Endothelial cell (in vitro differentiated cells): ENCODE data around the gene TMC5. TPM values are rescaled to one million over a fixed set of nuclear protein-coding genes. Genes with fewer than 3 reads are reported as not detected.

Experiments
- DNase-seq: peaks from one replicate; pipeline ENCODE4 v3.0.0; 2021; ENCODE audit warnings: low spot score
- H3K27ac Mint-ChIP-seq: one replicate; pipeline ENCODE4 v1.8.0; 2021; ENCODE audit warnings: mixed read lengths, inconsistent platforms; ENCODE audit not compliant: unreplicated experiment
- H3K27me3 Mint-ChIP-seq: one replicate; pipeline ENCODE4 v1.8.0; 2021; ENCODE audit warnings: mild to moderate bottlenecking, moderate library complexity, mixed read lengths, inconsistent platforms; ENCODE audit not compliant: unreplicated experiment
- H3K36me3 Mint-ChIP-seq: one replicate; pipeline ENCODE4 v1.8.0; 2021; ENCODE audit warnings: mild to moderate bottlenecking, low read depth, mixed read lengths, inconsistent platforms; ENCODE audit not compliant: unreplicated experiment
- H3K4me1 Mint-ChIP-seq: one replicate; pipeline ENCODE4 v1.8.0; 2021; ENCODE audit warnings: mild to moderate bottlenecking, mixed read lengths, inconsistent platforms; ENCODE audit not compliant: unreplicated experiment
- H3K4me3 Mint-ChIP-seq: one replicate; pipeline ENCODE4 v1.8.0; 2021; ENCODE audit warnings: mild to moderate bottlenecking, mixed read lengths, inconsistent platforms; ENCODE audit not compliant: unreplicated experiment
- H3K9me3 Mint-ChIP-seq: one replicate; pipeline ENCODE4 v1.8.0; 2021; ENCODE audit warnings: mixed read lengths, inconsistent platforms; ENCODE audit not compliant: unreplicated experiment
- CTCF ChIP-seq: fragments of 200-600 bp; sonication (generic); IDR thresholded peaks from one replicate; pipeline ENCODE4 v1.5.0; 2021; ENCODE audit warnings: antibody characterized with exemption; ENCODE audit not compliant: unreplicated experiment
- total RNA-seq: library from RNA; stranded (reverse); fragmentation: NEBNext Ultra II Directional; extraction: Animal tissue kit (Norgen Biotek cat#: 25700); gene quantifications from one replicate; pipeline ENCODE4 v1.2.1, GENCODE V29; 2021; ENCODE audit not compliant: unreplicated experiment

Gene TMC5
- total RNA-seq, 1 donor from 2014 or later, result 0.69 TPM

GRCh38 chr16:19548144-19548543 is 130.5 kb downstream of the TMC5 start:
- Mint-ChIP-seq H3K9me3 (no peaks in the 10 kb centered on the region), H3K36me3 (peaks cover 11% of the 10 kb centered on the region)

More at GRCh38 chr16:19548144-19548543, 130.5 kb downstream of the TMC5 start:
- Mint-ChIP-seq H3K4me3 (no peak overlapping the region), H3K4me1 (peaks cover 2% of the 10 kb centered on the region), H3K27me3 (peaks cover 3% of the 10 kb centered on the region), H3K27ac (no peak overlapping the region)
- TF ChIP-seq CTCF, result no peak
- DNase-seq, result no peak

Other genes starting within 250 kb of the TMC5 start
- 16.4 TPM for gene SYT17, start 249.6 kb upstream of the TMC5 start, total RNA-seq
- gene CLEC19A, start 132.2 kb upstream of the TMC5 start, total RNA-seq, result not detected
- gene GDE1, start 104.2 kb downstream of the TMC5 start, total RNA-seq, result 50.0 TPM
- gene CCP110, start 106.1 kb downstream of the TMC5 start, total RNA-seq, result 6.8 TPM
- 60.0 TPM for gene VPS35L, start 137.8 kb downstream of the TMC5 start, total RNA-seq